HepG2 (cell line): ENCODE results near the gene SLC26A5. TPM values are rescaled to one million over a fixed set of nuclear protein-coding genes. Genes with fewer than 3 reads are reported as not detected.

Experiments used
- BCLAF1 ChIP-seq: fragments of 450-650 bp; IDR thresholded peaks from 2 replicates; pipeline ENCODE4 v1.6.1; 2017; ENCODE audit warnings: mild to moderate bottlenecking
- DNMT1 ChIP-seq: sonication (generic); formaldehyde crosslinking; IDR thresholded peaks from 2 replicates; pipeline ENCODE4 v1.5.1; 2020; ENCODE audit warnings: mild to moderate bottlenecking, missing genetic modification reagents
- DNMT3B ChIP-seq: conservative IDR thresholded peaks from 2 replicates; pipeline ENCODE4 v1.6.1; 2016; ENCODE audit warnings: missing biosample characterization, control low read depth
- ISX ChIP-seq: sonication (generic); formaldehyde crosslinking; conservative IDR thresholded peaks from 2 replicates; pipeline ENCODE4 v1.5.0; 2020; ENCODE audit warnings: missing genetic modification reagents
- KDM6A ChIP-seq: IDR thresholded peaks from 2 replicates; pipeline ENCODE4 v1.6.1; 2016; ENCODE audit warnings: low read depth
- MED13 ChIP-seq: sonication (generic); formaldehyde crosslinking; IDR thresholded peaks from 2 replicates; pipeline ENCODE4 v1.5.0; 2020; ENCODE audit warnings: missing genetic modification reagents
- MTF1 ChIP-seq: sonication (generic); formaldehyde crosslinking; IDR thresholded peaks from 2 replicates; pipeline ENCODE4 v1.5.0; 2020; ENCODE audit warnings: missing genetic modification reagents
- NBN ChIP-seq: fragments of 450-650 bp; conservative IDR thresholded peaks from 2 replicates; pipeline ENCODE4 v1.6.1; 2017
- PRPF4 ChIP-seq: fragments of 200-400 bp; formaldehyde crosslinking; IDR thresholded peaks from 2 replicates; pipeline ENCODE4 v1.6.1; 2016; ENCODE audit warnings: low read length, low read depth; ENCODE audit not compliant: poor library complexity, severe bottlenecking
- RAD51 ChIP-seq: fragments of 450-650 bp; IDR thresholded peaks from 2 replicates; pipeline ENCODE4 v1.6.1; 2016; ENCODE audit warnings: borderline replicate concordance
- RCOR2 ChIP-seq: IDR thresholded peaks from 2 replicates; pipeline ENCODE4 v1.6.1; 2016; ENCODE audit warnings: missing biosample characterization, missing genetic modification reagents
- RNF2 ChIP-seq: fragments of 450-650 bp; conservative IDR thresholded peaks from 2 replicates; pipeline ENCODE4 v1.6.1; 2016; ENCODE audit warnings: low read depth
- ZFP82 ChIP-seq: sonication (generic); formaldehyde crosslinking; IDR thresholded peaks from 2 replicates; pipeline ENCODE4 v1.5.1; 2020; ENCODE audit warnings: mild to moderate bottlenecking, missing genetic modification reagents, borderline replicate concordance
- ZMAT3 ChIP-seq: sonication (generic); formaldehyde crosslinking; conservative IDR thresholded peaks from 2 replicates; pipeline ENCODE4 v1.7.0; 2021; ENCODE audit warnings: missing genetic modification reagents
- ZNF20 ChIP-seq: sonication (generic); formaldehyde crosslinking; IDR thresholded peaks from 2 replicates; pipeline ENCODE4 v1.4.0; 2020; ENCODE audit warnings: mild to moderate bottlenecking, moderate library complexity, missing genetic modification reagents
- ZNF24 ChIP-seq: fragments of 450-650 bp; IDR thresholded peaks from 2 replicates; pipeline ENCODE4 v1.6.1; 2017; ENCODE audit warnings: antibody characterized with exemption, mild to moderate bottlenecking
- ZNF431 ChIP-seq: sonication (generic); formaldehyde crosslinking; IDR thresholded peaks from 2 replicates; pipeline ENCODE4 v1.9.0; 2022; ENCODE audit warnings: missing genetic modification reagents, low read depth, mild to moderate bottlenecking, borderline replicate concordance
- ZNF724P ChIP-seq: sonication (generic); formaldehyde crosslinking; IDR thresholded peaks from 2 replicates; pipeline ENCODE4 v1.8.0; 2022; ENCODE audit warnings: missing genetic modification reagents, borderline replicate concordance
- polyA plus RNA-seq, 8 experiments: library from polyadenylated mRNA; depleted of rRNA in 3 of 8; stranded (reverse) in 7 of 8; unstranded in 1 of 8; fragments of >200 nt; fragmentation: Illumina TruSeq in 4 of 8; extraction: Trizol in 4 of 8; gene quantifications; 2 replicates each; pipeline versions ENCODE4 v1.2.1 to v1.2.3, GENCODE V29; 2011 to 2016; ENCODE audit warnings: low read depth in 4 of 8, missing spikeins in 1 of 8, mixed read lengths in 1 of 8; ENCODE audit not compliant: insufficient read depth in 1 of 8
- total RNA-seq, 5 experiments: library from RNA; depleted of rRNA; stranded (reverse); fragments of >200 nt; fragmentation: Illumina TruSeq; extraction: Trizol; gene quantifications; 2 replicates each; pipeline ENCODE4 v1.2.3, GENCODE V29; 2016; ENCODE audit warnings: low read depth in 1 of 5
- TF ChIP-seq, protein P1 (sequence below): sonication (generic); formaldehyde crosslinking; IDR thresholded peaks from 2 replicates; pipeline ENCODE4 v1.5.1; 2020; ENCODE audit warnings: mild to moderate bottlenecking, missing genetic modification reagents
- TF ChIP-seq, protein P2 (sequence below): sonication (generic); formaldehyde crosslinking; IDR thresholded peaks from 2 replicates; pipeline ENCODE4 v1.5.0; 2020; ENCODE audit warnings: mild to moderate bottlenecking, missing genetic modification reagents, moderate library complexity
- TF ChIP-seq, protein P3 (sequence below): IDR thresholded peaks from 2 replicates; pipeline ENCODE4 v1.6.1; 2012; ENCODE audit warnings: low read depth, low read length, improper control_type of control experiment

SLC26A5 gene
- total and polyA plus RNA-seq, 2 of the 13 experiments (the other 11 are each of a cell fraction or from before 2014, with no cell fraction given): 0.08 to 0.11 TPM

GRCh38 chr7:103344453-103345149 lies 101.4 kb downstream of the SLC26A5 start, which contains the start of gene DNAJC2 (continued):
- TF ChIP-seq, protein P1, sequence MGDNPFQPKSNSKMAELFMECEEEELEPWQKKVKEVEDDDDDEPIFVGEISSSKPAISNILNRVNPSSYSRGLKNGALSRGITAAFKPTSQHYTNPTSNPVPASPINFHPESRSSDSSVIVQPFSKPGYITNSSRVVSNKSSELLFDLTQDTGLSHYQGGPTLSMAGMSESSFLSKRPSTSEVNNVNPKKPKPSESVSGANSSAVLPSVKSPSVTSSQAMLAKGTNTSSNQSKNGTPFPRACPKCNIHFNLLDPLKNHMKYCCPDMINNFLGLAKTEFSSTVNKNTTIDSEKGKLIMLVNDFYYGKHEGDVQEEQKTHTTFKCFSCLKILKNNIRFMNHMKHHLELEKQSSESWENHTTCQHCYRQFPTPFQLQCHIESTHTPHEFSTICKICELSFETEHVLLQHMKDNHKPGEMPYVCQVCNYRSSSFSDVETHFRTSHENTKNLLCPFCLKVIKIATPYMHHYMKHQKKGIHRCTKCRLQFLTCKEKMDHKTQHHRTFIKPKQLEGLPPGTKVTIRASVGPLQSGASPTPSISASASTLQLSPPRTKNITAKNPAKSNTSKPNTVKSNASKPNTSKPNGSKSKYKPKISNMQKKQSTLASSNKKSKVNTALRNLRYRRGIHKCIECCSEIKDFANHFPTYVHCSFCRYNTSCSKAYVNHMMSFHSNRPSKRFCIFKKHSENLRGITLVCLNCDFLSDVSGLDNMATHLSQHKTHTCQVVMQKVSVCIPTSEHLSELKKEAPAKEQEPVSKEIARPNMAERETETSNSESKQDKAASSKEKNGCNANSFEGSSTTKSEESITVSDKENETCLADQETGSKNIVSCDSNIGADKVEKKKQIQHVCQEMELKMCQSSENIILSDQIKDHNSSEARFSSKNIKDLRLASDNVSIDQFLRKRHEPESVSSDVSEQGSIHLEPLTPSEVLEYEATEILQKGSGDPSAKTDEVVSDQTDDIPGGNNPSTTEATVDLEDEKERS (CRISPR knock-in tag): peak; percentile 79
- TF ChIP-seq ZMAT3 (CRISPR knock-in tag) (no peak), ZNF724P (CRISPR knock-in tag) (peak; percentile 69; the same call in 1 of the 2 replicates), RCOR2 (CRISPR knock-in tag) (no peak), MTF1 (CRISPR knock-in tag) (no peak), DNMT1 (CRISPR knock-in tag) (peak; percentile 41; the same call in 1 of the 2 replicates), PRPF4 (no peak), BCLAF1 (no peak), ZNF24 (peak; percentile 61; the same call in 1 of the 2 replicates), DNMT3B (CRISPR knock-in tag) (peak; percentile 86), ZNF20 (no peak), KDM6A (no peak), MED13 (peak; percentile 83), ZFP82 (peak; percentile 71; the same call in 1 of the 2 replicates), ISX (CRISPR knock-in tag) (no peak), RAD51 (no peak), ZNF431 (CRISPR knock-in tag) (peak; percentile 80), NBN (no peak), RNF2 (0 out of 2 replicates have a peak, but pooled peaks have one; percentile 46)
- TF ChIP-seq, protein P2, sequence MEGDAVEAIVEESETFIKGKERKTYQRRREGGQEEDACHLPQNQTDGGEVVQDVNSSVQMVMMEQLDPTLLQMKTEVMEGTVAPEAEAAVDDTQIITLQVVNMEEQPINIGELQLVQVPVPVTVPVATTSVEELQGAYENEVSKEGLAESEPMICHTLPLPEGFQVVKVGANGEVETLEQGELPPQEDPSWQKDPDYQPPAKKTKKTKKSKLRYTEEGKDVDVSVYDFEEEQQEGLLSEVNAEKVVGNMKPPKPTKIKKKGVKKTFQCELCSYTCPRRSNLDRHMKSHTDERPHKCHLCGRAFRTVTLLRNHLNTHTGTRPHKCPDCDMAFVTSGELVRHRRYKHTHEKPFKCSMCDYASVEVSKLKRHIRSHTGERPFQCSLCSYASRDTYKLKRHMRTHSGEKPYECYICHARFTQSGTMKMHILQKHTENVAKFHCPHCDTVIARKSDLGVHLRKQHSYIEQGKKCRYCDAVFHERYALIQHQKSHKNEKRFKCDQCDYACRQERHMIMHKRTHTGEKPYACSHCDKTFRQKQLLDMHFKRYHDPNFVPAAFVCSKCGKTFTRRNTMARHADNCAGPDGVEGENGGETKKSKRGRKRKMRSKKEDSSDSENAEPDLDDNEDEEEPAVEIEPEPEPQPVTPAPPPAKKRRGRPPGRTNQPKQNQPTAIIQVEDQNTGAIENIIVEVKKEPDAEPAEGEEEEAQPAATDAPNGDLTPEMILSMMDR (CRISPR knock-in tag): no peak
- TF ChIP-seq, protein P3, sequence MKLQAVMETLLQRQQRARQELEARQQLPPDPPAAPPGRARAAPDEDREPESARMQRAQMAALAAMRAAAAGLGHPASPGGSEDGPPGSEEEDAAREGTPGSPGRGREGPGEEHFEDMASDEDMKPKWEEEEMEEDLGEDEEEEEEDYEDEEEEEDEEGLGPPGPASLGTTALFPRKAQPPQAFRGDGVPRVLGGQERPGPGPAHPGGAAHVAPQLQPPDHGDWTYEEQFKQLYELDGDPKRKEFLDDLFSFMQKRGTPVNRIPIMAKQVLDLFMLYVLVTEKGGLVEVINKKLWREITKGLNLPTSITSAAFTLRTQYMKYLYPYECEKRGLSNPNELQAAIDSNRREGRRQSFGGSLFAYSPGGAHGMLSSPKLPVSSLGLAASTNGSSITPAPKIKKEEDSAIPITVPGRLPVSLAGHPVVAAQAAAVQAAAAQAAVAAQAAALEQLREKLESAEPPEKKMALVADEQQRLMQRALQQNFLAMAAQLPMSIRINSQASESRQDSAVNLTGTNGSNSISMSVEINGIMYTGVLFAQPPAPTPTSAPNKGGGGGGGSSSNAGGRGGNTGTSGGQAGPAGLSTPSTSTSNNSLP: no peak
